NCI-H526 treated with DMSO at 0.1 percent for 48 hours (cell line): ENCODE results near the gene HIF1A.
"Not testable (repeated sequence)": the region's sequence is repeated elsewhere in the genome, so short reads cannot be mapped to it uniquely, and the experiment has no call there.

Experiments
- DNase-seq: peaks from one replicate; lab custom pipeline; 2025; lab: John Stamatoyannopoulos, UW

HIF1A gene

DNA sequence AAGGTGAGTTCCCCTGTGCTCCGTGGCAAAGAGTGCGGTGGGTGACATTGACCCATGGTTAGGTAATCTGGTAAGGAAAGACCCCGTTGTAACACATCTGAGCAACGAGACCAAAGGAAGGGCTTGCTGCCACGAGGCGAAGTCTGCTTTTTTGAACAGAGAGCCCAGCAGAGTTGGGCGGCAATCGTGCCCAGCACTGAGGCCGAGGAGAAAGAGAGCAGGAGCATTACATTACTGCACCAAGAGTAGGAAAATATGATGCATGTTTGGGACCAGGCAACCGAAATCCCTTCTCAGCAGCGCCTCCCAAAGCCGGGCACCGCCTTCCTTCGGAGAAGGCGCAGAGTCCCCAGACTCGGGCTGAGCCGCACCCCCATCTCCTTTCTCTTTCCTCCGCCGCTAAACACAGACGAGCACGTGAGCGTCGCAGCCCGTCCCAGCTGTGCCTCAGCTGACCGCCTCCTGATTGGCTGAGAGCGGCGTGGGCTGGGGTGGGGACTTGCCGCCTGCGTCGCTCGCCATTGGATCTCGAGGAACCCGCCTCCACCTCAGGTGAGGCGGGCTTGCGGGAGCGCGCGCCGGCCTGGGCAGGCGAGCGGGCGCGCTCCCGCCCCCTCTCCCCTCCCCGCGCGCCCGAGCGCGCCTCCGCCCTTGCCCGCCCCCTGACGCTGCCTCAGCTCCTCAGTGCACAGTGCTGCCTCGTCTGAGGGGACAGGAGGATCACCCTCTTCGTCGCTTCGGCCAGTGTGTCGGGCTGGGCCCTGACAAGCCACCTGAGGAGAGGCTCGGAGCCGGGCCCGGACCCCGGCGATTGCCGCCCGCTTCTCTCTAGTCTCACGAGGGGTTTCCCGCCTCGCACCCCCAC is at the start of gene HIF1A:
HIF1A (plus strand) TSS at position 684 of the 865 bp plus-strand sequence. CDS start 292 bp downstream, outside the sequence.
- DNase-seq, result peak; percentile 96

DNA sequence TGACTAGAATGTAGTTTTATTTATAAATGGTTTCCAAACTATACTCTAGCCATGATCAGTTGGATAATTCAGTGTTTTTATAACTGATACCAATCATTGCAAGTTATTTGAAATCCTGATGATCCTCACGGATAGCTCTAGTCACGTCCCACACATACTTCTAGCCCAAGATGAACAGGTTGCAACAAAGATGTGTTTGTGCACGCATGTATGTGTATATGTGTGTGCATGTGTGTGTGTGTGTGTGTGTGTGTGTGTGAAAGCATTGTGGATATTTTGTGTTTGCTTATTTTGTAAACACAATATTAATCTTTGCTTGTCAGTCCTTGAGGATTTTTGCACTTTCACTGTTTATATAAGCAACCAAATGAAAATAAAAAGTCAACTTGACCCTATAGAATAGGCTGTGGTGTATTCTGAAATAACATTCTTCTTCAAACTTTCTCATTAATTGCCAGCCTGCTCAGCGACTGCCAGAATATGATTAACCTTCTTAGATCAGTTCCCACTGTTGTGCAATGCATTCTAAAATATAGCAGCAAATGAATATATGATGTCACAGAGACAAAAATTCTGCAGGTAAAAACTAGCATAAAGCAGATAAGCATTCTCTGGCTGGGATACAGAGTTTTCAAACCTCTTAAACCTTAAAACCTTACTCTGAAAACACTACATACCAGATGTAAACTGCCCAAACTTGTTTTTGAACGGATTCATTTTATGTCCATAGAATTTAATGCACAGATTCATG is 48.8 kb upstream of the HIF1A start:
- DNase-seq, result no peak

DNA sequence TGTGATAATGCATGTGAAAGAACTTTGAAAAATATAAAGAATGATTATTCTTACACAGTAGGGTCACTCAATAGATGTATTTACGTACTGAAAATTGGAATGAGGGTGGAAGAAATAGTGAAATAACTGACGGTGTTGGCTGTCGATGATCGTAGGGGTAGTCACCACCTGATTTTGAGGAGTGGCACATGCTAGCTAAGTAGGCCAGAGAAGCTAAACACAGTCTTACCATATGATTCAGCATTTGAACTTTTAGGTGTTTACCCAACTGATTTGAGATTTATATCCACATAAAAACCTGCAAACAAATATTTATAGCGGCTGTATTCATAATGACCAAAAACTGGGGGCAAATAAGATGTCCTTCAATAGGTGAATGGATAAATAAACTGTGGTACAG is 47.6 kb upstream of the HIF1A start:
- no peak for DNase-seq

DNA sequence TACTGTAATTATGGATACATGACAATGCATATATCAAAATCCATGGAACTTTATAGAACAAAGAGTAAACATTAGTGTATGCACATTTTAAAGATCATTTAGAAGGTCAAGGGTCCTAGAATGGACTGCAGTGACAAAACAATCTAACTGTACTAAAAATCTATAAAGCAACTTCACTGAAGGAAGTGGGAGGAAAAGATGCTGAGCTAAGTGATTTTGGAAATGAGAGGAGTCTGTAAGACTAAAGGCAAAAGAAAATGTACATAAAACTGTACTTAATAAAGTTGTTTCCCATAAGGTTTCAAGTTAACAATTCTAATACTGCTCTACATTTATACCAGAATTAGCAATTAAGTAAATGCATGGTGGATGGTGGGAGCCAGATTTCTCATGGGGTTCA is 46.9 kb upstream of the HIF1A start:
- DNase-seq, result no peak

DNA sequence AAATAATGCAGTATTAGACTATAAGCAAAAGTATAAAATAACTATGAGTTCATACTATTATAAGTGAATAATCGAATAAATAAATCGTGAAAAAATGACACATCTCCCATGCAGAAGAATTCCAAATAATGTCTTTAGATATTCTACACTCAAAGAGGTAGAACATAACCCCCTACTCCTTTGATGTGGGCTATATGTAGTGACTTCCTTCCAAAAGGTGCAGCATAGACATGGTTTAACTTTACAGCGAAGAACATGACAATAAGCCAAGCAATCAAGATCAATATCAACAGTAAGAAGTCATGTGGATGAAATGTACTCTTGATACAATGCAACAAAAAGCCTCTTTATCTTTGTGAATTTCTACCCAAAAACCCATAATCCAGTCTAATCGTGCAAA is 46.0 kb upstream of the HIF1A start:
- DNase-seq, result no peak

DNA sequence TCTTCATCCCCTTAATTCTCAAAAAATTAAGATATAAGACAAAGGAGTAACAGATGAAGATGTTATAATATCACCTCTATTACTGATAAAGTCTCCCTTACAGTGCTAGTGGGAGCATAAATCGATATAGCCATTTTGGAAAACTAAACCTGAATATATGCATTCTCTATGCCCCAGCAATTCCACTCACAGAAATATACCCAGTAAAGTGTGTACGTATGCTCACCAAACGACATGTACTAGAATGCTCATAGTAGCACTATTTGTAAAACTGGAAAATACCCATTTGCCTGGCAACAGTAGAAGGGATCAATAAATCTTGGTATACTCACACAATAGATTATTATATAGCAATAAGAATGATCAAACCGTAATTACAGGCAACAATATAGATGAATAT is 44.0 kb upstream of the HIF1A start:
- no peak for DNase-seq

DNA sequence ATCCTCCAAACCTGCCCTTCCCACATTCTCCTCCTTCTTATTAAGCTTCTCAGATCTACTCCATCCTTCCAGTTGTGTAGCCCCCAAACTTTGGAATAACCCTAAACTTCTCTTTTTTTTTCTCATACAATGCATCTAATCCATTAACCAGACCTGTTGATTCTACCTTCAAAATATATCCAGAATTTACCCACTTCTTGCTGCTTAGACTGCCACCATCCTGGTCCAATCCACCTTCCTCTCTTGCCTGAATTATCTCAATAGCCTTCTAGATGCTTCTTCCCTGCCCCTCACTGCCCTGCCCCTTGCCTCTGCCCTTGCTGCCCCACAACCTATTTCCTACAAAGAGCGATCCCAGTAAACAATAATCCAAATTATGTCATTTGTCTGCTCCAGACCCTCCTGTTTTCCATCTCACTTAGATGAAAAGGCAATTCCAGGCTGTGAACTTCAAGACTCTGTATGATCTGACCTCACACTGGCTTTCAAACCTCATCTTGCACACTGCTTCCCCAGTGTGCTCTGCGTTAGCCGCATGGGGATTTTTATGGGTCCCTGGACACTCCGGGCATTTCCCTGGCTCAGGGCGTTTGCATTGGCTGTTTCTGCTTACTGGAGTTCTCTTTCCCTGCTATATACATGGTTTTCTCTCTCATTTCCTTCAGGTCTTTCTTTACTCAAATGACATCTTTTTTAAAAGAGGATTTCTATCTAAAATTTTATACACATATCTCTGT is 42.6 kb upstream of the HIF1A start:
- DNase-seq, result peak; percentile 11

DNA sequence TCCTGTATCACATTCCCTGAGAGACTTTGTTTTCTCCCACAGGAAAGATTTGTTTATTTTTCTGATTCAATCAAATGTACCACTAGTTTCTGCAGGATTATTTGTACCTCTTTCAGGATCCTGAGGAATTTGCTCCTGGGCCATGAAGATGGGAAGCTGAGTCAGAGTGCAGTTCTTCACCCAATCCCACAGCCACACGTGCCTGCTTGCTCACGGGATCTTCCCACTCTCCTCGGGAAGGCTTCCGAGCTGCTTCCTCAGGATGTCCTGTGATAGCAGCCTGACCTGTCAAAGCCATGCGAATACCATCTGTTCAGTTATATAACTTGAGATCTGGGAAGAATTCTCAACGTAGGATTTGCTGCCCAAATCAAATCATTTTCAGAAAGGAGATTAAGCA is 41.8 kb upstream of the HIF1A start:
- DNase-seq, result no peak

DNA sequence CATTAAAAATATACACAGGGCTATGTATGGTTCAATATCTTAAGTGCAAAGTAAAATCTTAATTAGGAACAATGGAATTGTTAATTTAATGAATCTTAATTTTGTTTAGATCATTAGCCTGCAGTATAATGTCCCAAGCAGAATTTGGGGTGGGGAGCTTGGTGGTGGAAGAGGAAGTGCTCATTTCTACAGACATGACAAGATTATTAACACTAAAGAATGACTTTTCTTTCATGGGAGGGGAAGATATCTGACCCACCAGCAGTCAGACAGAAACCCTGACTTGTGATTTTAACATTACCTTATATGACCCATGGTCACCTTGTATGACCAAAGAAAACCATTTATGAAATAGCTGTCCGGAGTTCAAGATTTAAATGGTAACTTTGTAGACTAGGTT is 41.3 kb upstream of the HIF1A start:
- no peak for DNase-seq

DNA sequence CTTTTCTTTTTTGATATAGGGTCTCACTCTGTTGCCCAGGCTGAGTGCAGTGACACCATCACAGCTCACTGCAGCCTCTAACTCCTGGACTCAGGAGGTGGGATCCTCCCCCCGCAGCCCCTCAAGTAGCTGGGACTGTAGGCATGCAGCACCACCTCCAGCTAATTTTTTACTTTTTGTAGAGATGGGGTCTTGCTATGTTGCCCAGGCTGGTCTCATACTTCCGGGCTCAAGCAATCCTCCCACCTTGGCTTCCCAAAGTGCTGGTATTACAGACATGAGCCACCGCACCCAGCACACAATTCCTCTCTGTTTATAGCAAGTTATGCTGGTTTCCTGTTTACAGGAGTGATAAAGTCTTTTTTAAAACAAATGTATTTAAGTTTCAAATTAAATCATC is 39.5 kb upstream of the HIF1A start:
- DNase-seq, result no peak

DNA sequence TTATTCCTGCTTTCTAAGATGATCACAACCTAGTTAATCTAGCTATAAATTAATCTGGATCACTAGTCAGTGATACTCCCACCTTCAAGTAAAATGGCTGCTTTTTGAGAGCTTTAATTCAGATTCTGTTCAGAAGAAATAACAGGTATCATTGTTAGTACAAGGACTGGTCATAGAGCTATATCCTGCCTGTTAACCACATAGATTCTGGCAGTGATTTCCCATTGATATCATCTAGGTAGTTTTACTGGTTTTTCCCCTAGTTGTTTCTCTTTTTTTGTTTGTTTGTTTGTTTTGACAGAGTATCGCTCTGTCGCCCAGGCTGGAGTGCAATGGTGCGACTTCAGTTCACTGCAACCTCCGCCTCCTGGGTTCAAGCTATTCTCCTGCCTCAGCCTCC is 39.0 kb upstream of the HIF1A start:
- DNase-seq, result no peak

DNA sequence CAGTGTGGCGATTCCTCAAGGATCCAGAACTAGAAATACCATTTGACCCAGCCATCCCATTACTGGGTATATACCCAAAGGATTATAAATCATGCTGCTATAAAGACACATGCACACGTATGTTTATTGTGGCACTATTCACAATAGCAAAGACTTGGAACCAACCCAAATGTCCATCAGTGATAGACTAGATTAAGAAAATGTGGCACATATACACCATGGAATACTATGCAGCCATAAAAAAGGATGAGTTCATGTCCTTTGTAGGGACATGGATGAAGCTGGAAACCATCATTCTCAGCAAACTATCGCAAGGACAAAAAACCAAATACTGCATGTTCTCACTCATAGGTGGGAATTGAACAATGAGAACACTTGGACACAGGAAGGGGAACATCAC is 37.2 kb upstream of the HIF1A start:
- not testable (repeated sequence) for DNase-seq

DNA sequence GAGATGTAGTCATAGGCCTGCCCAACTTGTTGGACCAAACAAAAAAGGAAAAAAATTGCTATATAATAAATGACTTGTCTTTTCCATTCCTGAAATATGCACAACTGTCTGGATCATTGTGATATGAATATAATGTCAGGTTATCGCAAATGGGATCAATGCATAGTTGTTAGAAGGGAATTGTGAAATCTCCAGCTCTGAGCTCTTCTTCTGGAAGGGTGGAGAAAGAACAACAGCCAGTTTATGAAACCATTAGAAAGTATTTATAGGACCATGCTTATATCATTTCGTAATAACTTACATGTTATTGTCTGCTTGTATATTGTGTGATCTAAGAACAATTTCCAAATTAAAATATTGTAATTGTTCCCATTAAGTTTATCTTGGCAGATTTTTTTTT is 35.7 kb upstream of the HIF1A start:
- DNase-seq, result no peak

DNA sequence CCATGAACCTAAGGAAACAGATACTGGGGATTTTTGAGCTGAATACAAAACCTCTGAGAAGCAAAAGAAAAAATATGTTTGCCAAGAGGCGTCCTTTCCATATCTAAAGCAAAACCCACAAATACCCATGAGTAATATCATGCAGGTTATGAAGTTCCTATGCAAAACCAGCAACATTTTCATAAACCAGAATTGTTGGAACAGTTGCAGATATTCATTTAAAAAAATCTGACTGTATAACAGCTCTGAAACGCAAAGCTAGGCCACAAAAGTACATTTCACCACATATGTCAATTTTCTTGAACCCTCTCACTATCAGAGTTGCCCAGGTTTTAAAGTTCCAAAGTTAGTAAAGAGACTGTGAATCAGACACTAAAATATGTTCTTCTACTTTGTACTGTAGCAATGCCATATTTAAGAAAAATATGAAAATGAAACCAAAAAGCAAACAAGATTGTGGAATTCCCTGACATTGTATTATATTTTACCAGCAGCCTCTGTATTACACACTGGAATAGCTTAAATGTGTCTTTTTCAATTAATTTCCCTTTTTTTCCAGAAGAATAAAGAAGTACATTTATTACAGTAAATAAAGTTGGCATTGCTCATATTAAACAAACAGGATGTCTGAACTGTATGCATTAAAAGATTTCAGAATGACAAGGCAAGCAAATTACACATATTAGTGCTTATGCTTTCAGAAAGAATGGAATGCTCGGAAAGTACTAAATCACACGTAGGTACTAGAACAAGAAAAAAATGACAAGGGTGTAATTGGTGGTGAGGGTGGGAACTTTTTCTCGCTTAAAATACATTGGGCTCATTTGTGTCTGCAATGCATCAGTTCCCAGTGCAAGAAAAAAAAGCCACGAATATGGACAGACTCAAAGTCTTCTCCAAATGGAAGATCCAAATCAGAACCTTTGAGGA is 33.6 kb upstream of the HIF1A start:
- no peak for DNase-seq

DNA sequence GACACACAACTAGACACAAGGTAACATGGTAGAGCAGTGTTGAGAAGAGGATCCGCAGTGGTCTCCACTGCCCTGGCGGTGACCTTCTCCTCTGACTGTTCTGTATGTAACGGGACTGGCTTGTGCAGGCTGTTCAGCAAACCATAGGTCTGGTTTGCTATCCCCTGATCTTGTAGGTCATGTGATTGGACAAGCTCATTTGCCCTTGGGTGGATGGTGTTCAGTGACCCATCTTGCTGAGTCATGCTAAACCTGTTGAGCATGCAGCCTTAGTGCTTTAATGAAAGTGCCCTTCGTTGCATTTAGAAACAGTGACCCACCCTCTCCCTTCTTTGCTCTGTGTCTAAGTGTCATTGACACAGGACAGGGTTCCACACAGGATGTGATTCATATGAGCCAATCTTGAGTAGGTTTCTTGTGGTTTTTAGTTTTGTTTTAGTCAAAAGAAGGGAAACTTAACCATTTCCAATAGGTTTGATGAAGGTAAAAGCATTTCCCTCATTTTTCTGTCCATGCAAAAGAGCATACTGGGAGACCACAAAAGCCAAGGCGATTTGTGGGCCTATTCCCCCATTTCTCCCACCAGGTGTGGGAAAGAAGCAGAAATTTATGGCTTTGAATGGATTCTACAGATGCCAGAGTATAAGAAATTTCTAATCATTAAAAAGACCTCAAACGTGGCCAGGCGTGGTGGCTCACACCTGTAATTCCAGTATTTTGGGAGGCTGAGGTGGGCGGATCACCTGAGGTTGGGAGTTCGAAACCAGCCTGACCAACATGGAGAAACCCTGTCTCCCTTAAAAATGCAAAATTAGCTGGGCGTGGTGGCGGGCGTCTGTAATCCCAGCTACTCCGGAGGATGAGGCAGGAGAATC is 32.6 kb upstream of the HIF1A start:
- DNase-seq, result no peak

DNA sequence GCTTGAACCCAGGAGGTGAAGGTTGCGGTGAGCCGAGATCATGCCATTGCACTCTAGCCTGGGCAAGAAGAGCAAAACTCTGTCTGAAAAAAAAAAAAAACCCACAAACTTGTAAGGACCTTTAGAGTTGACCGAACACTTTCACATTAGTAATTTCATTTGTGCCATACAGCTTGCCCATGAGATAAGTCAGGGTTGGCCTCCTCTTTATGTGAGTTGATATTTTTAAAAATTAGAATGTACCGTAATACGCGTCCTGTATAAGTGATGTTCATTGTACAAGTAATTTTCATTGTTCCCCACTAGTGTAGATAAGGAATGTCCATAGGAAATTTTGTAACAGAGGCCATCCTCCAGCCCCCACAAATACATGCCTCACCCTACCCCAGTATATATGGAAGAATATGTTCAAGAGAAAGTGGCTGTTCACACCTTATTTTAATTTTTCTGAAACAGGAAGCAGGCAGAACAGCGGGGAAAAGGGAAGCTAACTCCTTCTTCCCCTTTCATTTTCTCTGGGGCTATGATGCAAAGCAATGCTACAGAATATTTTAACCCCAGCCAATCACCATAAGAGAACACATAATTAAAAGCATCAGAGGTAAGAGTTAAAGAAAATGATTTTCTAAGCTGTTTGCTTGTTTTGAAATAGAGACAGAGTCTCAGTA is 31.9 kb upstream of the HIF1A start:
- no peak for DNase-seq

DNA sequence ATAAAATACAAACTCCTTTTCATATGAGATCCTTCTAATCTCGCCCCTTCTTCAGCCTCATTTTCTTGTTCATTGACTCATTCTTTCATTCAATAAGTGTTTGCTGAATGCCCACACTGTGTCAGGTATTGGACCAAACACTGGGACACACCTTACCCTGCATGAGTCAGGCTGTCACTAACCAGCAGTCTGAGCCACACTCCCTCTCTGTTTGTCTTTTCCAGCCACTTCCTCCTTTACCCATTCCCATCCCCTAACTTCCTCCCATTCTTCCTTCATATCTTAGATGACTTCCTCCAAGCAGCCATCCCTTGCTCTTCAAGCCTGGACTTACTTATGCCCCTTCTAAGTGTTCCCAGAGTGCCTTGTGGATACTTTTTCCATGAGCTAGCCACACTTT is 27.0 kb upstream of the HIF1A start:
- no peak for DNase-seq

DNA sequence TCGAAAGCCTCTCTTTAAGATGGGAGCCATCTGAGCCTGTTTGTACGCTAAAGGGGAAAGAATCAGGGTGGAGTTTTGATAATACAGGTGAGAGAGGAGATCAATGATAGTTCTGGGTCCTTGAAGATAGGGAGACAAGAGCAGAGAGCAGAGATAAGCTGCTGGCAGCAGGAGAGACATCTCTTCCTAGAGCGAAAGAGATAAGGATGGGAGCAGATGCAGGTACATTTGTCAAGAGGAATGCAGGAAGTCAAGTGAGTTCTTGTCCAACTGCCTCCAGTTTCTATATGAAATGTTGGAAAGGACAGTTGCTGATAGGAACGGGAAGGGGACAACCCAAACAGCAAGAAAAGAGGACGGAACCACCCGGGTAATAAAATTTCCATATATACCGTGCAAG is 24.7 kb upstream of the HIF1A start:
- DNase-seq, result no peak

DNA sequence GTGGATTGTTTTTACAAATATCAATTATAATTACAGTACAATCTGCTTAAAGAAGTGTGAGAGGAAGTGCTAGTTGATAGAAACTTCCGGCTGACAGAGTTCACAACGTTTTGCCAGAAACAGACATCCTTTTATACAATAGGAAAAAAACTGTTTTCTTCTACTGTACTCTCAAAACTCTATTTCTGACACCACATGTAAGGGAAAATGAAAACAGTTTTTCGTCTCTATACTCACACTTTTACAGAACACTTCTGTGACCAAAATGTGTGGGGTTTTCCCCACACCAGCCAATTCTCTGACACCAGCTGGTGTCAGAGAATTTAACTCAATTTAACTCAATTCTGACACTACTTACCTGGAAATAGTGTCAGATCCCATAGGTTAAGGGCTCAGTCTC is 24.2 kb upstream of the HIF1A start:
- no peak for DNase-seq

DNA sequence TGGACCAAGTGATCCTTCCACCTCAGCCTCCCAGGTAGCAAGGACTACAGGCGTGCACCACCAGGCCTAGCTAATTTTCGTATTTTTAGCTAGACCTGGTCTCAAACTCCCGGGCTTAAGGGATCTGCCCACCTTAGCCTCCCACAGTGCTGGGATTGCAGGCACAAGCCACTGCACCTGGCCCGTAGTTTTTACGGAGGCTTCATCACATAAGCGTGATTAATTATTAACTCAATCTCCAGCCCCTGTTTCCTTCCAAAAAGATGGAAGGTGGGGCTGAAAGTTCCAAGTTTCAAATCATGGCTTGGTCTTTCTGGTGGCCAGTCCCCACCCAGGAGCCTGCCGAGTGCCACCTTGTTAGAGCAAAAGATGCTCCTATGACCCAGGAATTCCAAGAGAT is 22.5 kb upstream of the HIF1A start:
- DNase-seq, result no peak
